COLO829 (cell line): ENCODE results near the gene SLK.

Experiments used
- DNase-seq: peaks from one replicate; pipeline ENCODE4 v3.0.0; 2012; ENCODE audit warnings: low spot score

Gene SLK

GRCh38 chr10:104033401-104033930 lies 66.5 kb downstream of the SLK start:
- no peak for DNase-seq

DNA sequence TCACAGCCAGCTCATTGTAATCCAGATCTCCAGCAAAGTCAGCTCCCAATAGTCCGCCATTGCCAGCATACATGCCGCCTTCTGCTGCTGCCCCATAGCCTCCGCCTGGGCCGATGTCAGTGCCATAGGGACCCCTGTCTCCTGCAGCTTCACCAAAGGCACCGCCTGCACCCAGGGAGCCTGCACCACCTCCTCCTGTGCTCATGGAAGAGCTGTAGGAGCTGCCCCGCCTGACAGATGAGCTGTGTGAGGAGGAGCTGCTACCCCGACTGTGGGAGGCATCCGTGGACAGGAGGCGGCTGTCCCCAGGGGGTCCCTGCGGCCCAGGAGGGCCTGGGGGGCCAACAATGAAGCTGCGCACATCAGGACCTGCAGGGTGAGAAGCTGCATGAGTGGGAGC lies 67.0 kb downstream of the SLK start:
- no peak for DNase-seq

- DNase-seq: no peak
Measured at GRCh38 chr10:104034401-104035193, 67.7 kb downstream of the SLK start.

DNA sequence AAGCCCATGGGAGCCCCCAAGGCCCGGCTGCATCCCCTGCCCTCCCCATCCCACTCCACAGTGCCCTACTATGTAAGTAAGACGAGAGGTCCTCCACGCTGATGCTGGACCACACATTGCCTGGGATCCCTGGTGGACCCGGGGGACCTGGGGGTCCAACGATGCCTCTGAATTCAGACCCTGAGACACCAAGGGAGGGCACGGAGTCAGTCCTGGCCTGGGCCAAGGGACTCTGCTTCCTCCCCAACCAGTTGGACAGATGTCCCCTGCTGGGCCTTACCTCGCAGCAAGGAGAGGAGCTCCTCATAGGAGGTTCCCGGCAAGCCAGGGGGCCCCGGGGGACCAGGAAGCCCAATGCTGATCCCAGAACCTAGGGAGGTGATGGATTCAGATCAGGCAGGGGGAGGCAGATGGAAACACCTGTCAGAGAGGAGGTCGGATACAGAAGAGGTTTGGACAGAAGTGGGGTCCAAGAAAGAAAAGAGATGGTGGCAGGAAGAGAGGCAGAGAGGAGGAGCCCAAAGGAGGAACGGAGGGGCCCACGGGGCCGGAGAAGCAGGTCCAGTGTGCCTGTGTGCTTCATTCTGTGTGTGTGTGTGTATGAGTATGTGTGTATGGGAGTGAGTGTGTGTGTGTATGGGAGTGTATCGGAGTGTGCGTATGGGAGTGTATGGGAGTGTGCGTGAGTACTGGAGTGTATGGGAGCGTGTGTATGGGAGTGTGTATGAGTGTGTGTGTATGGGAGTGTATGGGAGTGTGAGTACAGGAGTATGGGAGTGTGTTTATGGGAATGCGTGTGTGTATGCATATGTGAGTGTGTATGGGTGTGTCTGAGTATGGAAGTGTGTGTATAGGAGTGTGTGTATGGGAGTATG lies 68.5 kb downstream of the SLK start:
- DNase-seq: no peak

GRCh38 chr10:104036069-104036384 lies 69.1 kb downstream of the SLK start:
- no peak for DNase-seq

GRCh38 chr10:104036518-104037260 lies 69.7 kb downstream of the SLK start:
- no peak for DNase-seq

DNA sequence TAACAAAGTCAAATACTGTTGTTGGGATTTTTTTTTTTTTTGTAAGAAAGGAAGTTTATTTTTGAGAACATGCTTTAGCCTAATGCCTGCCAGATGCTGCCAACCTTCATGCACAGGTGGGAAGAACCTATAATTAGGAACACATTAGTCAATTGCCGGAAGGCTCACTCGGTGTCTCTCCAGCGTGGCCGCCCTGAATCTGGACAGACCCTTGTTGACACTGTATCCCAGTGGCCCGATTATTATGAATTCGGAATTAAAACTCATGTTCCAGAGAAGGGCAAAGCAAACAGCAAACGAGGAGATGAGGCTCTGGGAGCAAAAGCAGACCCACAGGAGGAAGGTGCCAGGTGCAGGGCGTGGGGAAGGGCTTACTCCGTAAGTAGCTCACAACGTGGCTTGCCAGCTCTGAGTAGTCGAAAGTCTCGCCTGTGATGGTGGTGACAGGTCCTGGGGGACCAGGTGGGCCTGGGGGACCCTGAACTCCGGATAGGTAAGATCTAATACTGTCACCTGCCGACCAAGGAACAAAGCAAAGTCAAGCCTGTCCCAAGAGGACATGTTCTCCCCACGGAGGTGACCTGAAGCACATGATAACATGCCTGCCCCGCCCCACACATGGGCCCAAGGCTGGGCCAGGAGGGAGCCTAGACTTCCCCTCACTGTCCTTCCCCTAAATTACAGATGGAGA lies 70.5 kb downstream of the SLK start:
- no peak for DNase-seq

DNA sequence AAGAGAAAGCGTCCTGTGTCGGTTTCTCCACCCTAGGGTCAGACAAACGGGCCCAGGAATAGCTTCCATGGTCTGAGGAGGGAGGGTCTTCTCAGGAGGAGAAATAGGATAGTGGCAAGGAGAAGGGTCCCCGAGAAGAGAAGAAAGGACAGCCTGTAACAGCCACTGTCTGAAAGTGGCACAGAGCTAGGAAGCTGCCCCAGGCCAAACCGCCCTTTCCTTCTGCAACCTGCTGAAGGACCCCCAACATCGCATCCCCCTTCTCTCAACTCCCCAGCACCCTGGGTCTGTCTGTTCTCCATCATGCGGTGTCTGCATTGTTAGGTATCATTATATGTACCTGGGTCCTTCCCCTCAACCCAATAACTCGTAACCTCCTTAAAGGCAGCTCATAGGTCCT lies 71.6 kb downstream of the SLK start:
- no peak for DNase-seq

DNA sequence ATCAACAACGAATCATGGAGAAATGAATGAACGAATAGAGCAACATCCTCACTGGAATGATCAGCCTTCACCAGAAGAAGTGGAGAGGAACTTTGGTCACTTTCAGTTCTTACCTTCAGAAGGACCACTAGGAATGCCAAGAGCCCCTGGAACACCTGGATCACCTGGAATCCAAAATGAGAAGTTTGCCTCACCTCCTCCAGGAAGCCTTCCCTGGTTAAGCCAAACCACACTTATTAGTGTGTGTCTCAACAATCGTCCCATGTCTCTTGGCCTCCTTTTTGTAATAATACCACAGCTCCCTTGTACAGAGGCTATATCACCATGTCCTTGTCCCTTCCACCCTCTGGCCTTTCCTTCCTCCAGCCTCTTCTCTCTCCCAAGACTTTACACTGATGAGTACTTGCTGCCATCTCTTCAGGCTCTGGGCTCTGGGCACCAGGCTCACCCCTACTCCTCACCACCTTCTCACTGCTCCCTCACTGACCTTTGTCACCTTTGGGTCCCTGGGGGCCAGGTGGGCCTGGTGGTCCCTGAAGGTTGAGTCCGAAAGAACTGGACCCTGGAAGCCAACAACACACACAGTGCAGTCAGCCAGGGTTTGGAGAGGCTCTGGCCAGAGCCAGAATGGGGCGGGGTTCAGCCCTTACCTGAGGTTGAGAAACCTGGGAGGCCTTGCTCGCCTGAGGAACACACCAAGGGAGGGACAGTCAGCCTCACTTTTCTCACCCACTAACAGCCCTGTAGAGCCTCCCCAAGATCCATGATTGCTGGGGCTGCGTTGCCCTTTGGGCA lies 72.2 kb downstream of the SLK start:
- DNase-seq: no peak

DNA sequence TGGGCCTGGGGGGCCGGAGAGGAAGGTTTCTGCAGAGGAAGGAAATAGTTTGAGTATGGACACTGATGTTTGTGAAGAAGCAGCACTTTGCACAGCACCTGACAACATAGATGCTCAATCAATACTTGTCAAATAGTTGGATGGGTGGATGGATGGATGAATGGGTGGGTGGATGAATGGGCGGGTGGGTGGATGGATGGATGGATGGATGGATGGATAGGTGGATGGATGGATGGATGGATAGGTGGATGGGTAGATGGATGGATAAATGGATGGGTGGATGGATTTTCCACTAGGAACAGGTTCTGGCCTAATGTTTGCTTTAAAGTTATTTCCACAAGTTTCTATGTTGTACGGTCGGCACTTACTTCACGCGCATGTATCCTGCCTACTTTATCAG lies 73.4 kb downstream of the SLK start:
- no peak for DNase-seq

DNA sequence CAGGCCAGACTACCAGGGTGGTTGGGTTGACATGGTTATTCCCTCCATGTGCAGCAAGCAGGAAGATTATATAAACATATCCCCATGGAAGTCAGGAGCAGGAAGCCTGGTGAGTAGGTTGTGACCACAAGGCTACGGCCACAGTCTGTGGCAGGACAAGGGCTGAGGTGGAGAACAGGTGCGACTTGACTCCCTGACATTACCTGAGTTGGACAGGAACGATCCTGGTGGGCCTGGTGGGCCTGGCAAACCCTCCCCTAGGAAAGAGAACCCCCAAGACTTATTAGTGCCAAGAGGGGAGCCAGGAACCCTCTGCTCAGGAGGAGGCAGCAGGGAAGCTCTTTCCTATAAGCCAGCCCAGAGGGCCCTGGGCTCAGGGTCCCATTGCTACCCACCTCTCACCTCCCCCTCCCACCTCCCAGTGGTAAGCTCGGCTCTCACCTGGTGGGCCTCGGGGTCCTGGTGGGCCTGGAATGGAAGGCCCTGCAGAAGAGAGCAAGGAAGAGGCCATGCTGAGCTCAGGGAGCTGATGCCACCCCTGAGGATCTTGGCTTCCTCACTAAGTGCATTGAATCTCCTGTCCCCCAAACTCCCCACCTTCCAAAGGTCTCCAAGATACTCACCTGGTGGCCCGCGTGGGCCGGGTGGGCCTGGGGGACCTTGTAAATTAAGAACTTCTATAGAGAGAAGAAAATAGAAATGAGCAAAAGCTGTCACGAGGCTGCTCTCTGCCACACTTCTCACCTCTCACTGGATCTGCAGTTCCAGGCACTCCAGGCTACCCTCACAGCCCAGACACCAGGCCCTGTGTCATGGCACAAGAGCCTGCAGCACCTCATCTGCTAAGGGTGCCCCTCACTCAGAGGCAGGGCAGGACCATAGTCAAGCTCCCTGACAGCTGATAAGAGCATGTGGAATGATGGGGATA lies 74.2 kb downstream of the SLK start:
- DNase-seq: no peak

GRCh38 chr10:104041891-104042535 lies 75.1 kb downstream of the SLK start:
- no peak for DNase-seq

DNA sequence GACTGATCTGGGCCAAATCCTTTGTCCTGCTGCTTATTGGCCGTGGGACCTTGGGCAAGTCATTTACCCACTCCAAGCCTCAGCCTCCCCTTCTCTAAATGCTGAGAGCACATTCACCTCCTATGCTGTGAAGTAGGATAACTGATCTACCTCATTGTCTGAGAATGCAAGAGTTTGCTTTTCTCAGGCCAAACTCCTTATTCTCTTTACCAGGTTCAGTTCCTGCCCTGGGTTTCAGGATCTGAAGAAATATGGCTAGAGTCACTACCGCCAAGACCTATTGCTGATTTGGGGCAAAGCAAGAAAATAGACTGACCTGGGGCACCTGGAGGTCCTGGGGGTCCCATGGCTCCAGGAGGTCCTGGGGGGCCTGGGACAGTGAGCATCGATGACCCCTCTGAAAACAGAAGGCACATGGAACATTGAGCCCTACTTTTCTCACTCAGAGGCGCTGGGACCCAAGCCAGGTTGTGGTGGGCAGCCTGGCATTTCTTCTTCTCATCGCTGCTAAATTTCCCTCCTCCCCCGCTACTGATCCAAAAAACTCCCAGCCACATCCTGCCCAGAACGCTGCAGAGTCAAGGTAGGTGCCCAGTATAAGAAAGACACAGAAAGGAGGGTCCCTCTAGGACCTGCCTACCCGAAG lies 76.4 kb downstream of the SLK start:
- DNase-seq: no peak

GRCh38 chr10:104043854-104044253 lies 76.9 kb downstream of the SLK start:
- DNase-seq: no peak

DNA sequence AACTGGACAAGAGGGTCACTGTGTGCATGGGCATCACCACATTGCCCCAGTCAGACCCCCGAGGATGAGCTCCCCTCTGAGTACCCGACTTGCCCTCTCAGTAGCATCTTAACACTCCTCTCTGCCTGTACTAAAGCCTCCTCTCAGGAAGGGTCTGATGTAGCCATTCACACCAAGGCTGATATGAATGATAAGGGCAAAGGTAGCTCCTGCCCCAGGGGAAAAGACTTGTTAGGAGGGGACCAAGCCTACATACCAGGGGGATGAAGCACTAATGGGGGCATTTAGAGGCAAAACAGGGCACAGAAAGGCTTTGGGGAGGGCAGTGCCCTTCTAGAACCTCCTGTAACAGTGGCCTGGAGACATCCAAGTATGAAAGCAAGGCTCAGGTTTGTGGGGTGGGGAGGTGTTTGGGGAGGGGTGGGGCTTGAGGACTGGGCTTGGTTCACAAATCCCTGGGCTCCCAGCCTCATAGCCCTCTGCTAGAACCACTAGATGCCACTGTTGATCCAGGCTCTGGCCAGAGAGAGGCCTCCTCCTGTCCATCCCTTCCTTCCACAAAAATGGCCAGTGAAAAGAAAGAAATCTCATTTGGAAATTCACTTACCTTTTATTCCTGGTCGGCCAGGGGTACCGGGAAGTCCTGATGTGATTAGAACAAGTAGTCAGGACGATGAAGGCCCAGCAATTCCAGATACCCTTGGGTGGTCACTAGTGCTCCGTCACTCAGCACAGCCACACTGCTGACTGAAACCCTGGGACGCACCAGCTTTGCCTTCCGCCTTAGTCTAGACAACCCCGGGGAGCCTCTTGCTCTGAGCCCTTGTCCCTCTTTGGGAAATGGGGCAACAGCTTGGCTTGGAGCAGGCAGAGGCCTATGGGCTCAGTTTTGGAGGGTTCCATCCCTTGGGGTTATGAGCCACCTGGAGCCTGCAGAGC lies 78.5 kb downstream of the SLK start:
- DNase-seq: peak; percentile 70

GRCh38 chr10:104046651-104047050 lies 79.7 kb downstream of the SLK start:
- no peak for DNase-seq

- DNase-seq: peak; percentile 44
Measured at GRCh38 chr10:104049504-104050250, 82.7 kb downstream of the SLK start.
